Left lobe of liver (tissue), 2 donors: ENCODE measurements around the gene DHX29. TPM values are rescaled to one million over a fixed set of nuclear protein-coding genes. Genes with fewer than 3 reads are reported as not detected.

ENCODE experiments used
- ATAC-seq: fragments of 200-7000 bp; cut with Tn5 transposase; one replicate; pipeline ENCODE4 v1.9.1; 2020; ENCODE audit warnings: mild to moderate bottlenecking, moderate library complexity
- DNase-seq: peaks from one replicate; pipeline ENCODE4 v3.0.0-alpha.2; 2020; ENCODE audit warnings: low spot score
- total RNA-seq: library from RNA; stranded (reverse); gene quantifications from one replicate; pipeline ENCODE4 v1.2.1, GENCODE V29; 2021
- donor health status: DM: no; HTN: no; CAD: no; lungs with moderate emphysema.
- donor health status: DM: no; HTN: yes; CAD: no.

DHX29 gene
- total RNA-seq, 1 donor from 2014 or later, result 11.0 TPM

DNA sequence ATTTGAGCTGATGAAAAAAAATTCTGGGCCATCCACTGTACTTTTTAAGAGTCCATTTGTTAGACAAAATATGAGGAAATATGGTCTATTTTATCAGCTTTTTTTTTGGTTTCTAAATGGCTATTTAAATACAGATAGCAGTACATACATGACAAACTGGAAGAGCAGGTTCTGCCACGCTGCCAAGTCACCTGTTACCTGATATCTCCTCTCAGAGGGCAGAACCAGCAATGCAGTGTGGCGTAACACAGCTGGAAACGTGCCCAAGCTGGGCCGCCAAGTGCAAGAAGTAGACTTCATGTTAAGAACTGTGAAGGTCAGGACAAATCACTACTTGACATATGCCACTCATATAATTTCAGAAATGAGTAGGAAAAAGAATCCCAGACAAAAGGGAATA lies 88.5 kb downstream of the DHX29 start:
- peak; percentile 63 for ATAC-seq
- DNase-seq, result peak; percentile 74

DNA sequence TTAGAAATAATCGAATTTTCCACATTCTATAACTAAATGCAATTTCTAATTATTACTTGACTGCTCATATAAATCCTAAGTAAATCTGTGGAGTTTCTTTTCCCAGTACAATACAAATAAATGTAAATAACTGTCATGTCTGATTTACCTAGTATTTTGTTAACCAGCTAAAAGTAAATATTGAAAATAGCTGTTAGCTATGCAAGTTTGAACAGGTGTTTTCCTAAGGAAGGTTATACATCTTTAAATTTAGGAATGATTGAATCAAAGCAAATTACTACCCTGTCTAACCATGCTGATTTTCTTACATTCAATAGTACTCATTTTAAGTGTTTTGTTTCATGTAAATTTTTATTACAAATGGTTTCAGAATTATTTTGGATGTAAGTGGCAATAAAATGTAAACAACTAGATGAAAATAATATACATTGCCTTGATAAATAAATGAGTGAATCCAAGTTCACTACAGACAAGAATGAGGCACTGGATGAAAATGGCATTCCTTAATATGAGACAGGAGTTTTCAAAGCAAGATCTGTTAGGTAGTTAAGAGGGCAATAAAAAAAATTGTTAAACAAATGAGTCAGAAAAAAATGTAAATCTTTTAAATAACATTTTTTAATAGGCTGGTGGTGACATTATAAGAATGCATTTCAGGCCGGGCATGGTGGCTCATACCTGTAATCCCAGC lies 96.2 kb downstream of the DHX29 start:
- DNase-seq (no peak), ATAC-seq (no peak)

Other genes with a start within 250 kb of the DHX29 start
- gene GZMA, start 205.0 kb downstream of the DHX29 start, total RNA-seq, result not detected
- 0.86 TPM for gene GPX8, start 147.5 kb downstream of the DHX29 start, total RNA-seq
- gene CDC20B, start 134.5 kb downstream of the DHX29 start, total RNA-seq, result not detected
- not detected for gene MCIDAS, start 80.4 kb downstream of the DHX29 start, total RNA-seq
- gene CCNO, start 74.1 kb downstream of the DHX29 start, total RNA-seq, result not detected
- gene MTREX, start 295 bp upstream of the DHX29 start, total RNA-seq, result 21.1 TPM
- gene PLPP1, start 227.3 kb upstream of the DHX29 start, total RNA-seq, result 24.5 TPM